ENCODE data around the gene SLC28A1. TPM values are rescaled to one million over a fixed set of nuclear protein-coding genes. Genes with fewer than 3 reads are reported as not detected.

Gene SLC28A1
- total RNA-seq = under 1 TPM in 1 of 2 donors, not detected in 1; 0.80 TPM

- no peak for TF ChIP-seq CTCF (IDR thresholded peaks at IDR 0.05)
- Histone ChIP-seq H3K36me3 (no peaks in the 10 kb centered on the region), H3K9ac (ENCODE audit: low read depth in 2 of 2, low read length in 2 of 2) (no peak within 1 kb of the TSS), H3K27ac (no peak within 1 kb of the TSS), H3K4me1 (no peaks in the 10 kb centered on the region), H3K27me3 (no peaks in the 10 kb centered on the region), H3K9me3 (no peaks in the 10 kb centered on the region), H3K4me3 (no peak within 1 kb of the TSS)
- intact Hi-C loops (cut with DNase I) = no loop called here
- DNase-seq = no peak
Measured at GRCh38 chr15:84883916-84884781, at the start of gene SLC28A1. Gene SLC28A1, plus strand, starts transcription at chr15:84884662. Its CDS starts 3,099 bp downstream, at chr15:84887761.

DNA sequence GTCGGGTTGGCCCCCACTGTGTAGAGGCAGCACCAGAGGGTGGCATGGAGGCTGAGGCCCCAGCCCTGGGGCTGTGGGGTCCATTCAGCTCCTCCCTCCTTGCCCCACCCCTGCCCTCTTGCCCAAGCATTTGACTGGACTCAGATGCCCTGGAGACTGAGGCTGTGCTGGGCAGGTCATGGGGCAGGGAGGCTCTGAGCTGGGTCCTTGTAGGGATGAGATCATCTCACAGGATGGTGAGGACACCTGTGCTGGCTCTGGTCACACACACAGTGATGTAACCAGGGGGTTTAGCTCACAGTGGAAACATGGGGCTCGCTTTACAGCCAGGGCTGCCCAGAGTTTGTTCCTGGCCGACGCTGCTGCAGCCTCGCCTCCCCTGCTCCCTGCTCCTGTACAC lies 49.5 kb upstream of the SLC28A1 start:
- Histone ChIP-seq H3K4me3 (no peak overlapping the region), H3K9ac (ENCODE audit: low read depth in 2 of 2, low read length in 2 of 2) (no peak overlapping the region), H3K27ac (no peak overlapping the region), H3K36me3 (no peaks in the 10 kb centered on the region), H3K9me3 (no peaks in the 10 kb centered on the region), H3K27me3 (no peaks in the 10 kb centered on the region), H3K4me1 (no peaks in the 10 kb centered on the region)
- DNase-seq = no peak
- intact Hi-C loops (cut with DNase I) = loop anchor here (5.0 kb wide), 1 partner anchor 42 kb away; no protein-coding TSS in a partner anchor
- TF ChIP-seq CTCF (IDR thresholded peaks at IDR 0.05) = no peak

DNA sequence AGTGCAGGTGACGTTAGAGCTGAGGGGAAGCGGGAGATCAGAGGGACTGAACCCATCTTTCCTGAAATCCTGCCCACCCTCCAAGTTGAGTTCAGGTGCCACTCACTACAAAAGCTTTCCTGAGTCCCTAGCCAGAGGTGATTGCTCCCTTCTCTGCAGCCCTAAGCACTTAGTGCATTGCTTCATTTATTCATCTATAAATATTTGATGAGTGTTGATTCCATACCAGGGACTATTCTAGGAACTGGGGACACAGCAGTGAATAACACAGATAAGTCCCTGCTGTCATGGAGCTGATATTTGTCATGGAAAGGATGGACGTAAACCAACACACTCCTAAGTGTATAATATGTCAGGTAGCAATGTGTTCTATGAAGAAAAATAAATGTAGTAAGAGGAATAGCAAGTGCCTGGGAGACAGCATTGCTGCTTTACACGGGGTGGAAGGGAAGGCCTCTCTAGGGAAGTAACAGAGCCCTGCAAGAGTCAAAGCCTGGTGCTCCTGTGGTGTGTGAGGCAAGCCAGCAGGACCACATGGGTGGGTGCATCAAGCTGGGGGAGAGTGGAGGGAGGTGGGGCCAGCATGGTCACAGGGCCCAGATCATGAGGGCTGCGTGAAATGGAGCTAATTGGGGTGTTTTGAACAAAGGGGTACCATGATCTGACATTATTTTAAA lies 48.7 kb upstream of the SLC28A1 start:
- Histone ChIP-seq H3K36me3 (no peaks in the 10 kb centered on the region), H3K9me3 (no peaks in the 10 kb centered on the region), H3K27ac (no peak overlapping the region), H3K9ac (ENCODE audit: low read depth in 2 of 2, low read length in 2 of 2) (no peak overlapping the region), H3K27me3 (no peaks in the 10 kb centered on the region), H3K4me1 (peaks cover 3% of the 10 kb centered on the region), H3K4me3 (no peak overlapping the region)
- intact Hi-C loops (cut with DNase I) = no loop called here
- no peak for TF ChIP-seq CTCF (IDR thresholded peaks at IDR 0.05)
- DNase-seq = no peak

GRCh38 chr15:84836844-84837243 lies 47.6 kb upstream of the SLC28A1 start:
- H3K9me3 ChIP-seq = no peaks in the 10 kb centered on the region
- no peak for DNase-seq
- no peaks in the 10 kb centered on the region for H3K36me3 ChIP-seq
- H3K9ac ChIP-seq (ENCODE audit: low read depth in 2 of 2, low read length in 2 of 2) = no peak overlapping the region
- intact Hi-C loops (cut with DNase I) = no loop called here
- H3K27me3 ChIP-seq = no peaks in the 10 kb centered on the region
- no peak overlapping the region for H3K4me3 ChIP-seq
- TF ChIP-seq CTCF (IDR thresholded peaks at IDR 0.05) = no peak
- no peak overlapping the region for H3K27ac ChIP-seq
- H3K4me1 ChIP-seq = peaks cover 5% of the 10 kb centered on the region

- Histone ChIP-seq H3K27me3 (no peaks in the 10 kb centered on the region), H3K9me3 (no peaks in the 10 kb centered on the region), H3K4me3 (no peak overlapping the region), H3K27ac (no peak overlapping the region), H3K4me1 (peaks cover 5% of the 10 kb centered on the region), H3K36me3 (no peaks in the 10 kb centered on the region), H3K9ac (ENCODE audit: low read depth in 2 of 2, low read length in 2 of 2) (no peak overlapping the region)
- DNase-seq = no peak
- intact Hi-C loops (cut with DNase I) = no loop called here
- no peak for TF ChIP-seq CTCF (IDR thresholded peaks at IDR 0.05)
Measured at GRCh38 chr15:84839714-84840113, 44.7 kb upstream of the SLC28A1 start.

Data from colonic mucosa (tissue), 4 donors.